ENCODE measurements around the gene RGS11. TPM values are rescaled to one million over a fixed set of nuclear protein-coding genes. Genes with fewer than 3 reads are reported as not detected.

RGS11 gene
- total and polyA plus RNA-seq, 2 of the 4 experiments (the other 2 are of a cell fraction) = under 0.01 to 0.48 TPM

DNA sequence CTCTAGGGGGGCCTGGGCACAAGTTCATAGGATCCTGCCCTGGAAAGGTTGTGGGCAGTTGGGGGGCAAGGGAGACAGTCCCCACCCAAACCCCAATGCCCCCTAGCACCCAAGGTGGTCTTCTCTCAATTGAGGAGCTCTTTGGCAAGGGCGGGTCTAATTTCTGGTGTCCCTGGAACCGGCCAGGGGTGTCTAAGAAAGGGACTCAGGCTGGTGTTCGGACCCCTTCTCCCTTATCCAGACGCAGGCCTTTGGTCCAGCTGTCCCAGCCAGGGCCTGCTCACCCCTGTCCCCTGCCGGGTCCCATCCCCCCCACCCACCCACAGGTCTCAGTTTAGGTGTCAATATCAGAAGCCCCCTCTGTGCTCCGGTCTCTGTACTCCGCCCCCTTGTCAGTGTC, 3.8 kb upstream of the RGS11 start:
- in situ Hi-C loops (cut with MboI; ENCODE audit: low sequenced_read_pairs) (no loop called here), intact Hi-C loops (cut with micrococcal nuclease) (no loop called here), dilution Hi-C loops (cut with HindIII; ENCODE audit: low sequenced_read_pairs, unreplicated experiment) (no loop called here)
- TF ChIP-seq NFE2L2 (IDR thresholded peaks at IDR 0.05; ENCODE audit: low read depth, low read length) = no peak
- no peak for TF ChIP-seq SMC3 (IDR thresholded peaks at IDR 0.05; ENCODE audit: low read depth, low read length)
- TF ChIP-seq POLR2A (IDR thresholded peaks at IDR 0.05; ENCODE audit: low read depth, low read length) = no peak
- TF ChIP-seq, protein P1, sequence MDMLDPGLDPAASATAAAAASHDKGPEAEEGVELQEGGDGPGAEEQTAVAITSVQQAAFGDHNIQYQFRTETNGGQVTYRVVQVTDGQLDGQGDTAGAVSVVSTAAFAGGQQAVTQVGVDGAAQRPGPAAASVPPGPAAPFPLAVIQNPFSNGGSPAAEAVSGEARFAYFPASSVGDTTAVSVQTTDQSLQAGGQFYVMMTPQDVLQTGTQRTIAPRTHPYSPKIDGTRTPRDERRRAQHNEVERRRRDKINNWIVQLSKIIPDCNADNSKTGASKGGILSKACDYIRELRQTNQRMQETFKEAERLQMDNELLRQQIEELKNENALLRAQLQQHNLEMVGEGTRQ (IDR thresholded peaks at IDR 0.05; ENCODE audit: low read depth, low read length) = no peak
- TF ChIP-seq RCOR1 (IDR thresholded peaks at IDR 0.05; ENCODE audit: insufficient replicate concordance, low read length) = no peak
- no peak for TF ChIP-seq MXI1 (IDR thresholded peaks at IDR 0.05; ENCODE audit: borderline replicate concordance, low read depth, low read length)
- TF ChIP-seq BHLHE40 (IDR thresholded peaks at IDR 0.05; ENCODE audit: low read depth, low read length) = no peak
- TF ChIP-seq MAFK (IDR thresholded peaks at IDR 0.05; ENCODE audit: low read depth, low read length) = no peak
- H4K5ac ChIP-seq (ENCODE audit: low read depth, low read length) = no peak overlapping the region
- peaks cover 3% of the 10 kb centered on the region; the same call in 1 of the 2 replicates for H3K4me1 ChIP-seq (ENCODE audit: control insufficient read depth, insufficient read depth, low read length)
- H2BK15ac ChIP-seq (ENCODE audit: low read depth, low read length) = no peak overlapping the region
- no peak for DNase-seq
- no peak for ATAC-seq (ENCODE audit: low read depth)
- ChIA-PET CTCF (no interaction called here), POLR2A (ENCODE audit: unreplicated experiment) (no interaction called here)
- no peak overlapping the region for H2AFZ ChIP-seq (replicated peaks; ENCODE audit: low read length, poor library complexity)
- no peak overlapping the region for H2AK5ac ChIP-seq (ENCODE audit: low read depth, low read length)
- no peaks in the 10 kb centered on the region for H3K9me1 ChIP-seq (ENCODE audit: insufficient read depth, low read length)
- no peaks in the 10 kb centered on the region; the same call in 1 of the 2 replicates for H4K20me1 ChIP-seq (ENCODE audit: insufficient read depth, low read length)
- H4K91ac ChIP-seq (ENCODE audit: insufficient read depth, low read depth, low read length) = no peak overlapping the region
- no peak overlapping the region for H3K9ac ChIP-seq (ENCODE audit: low read depth, low read length)
- no peak overlapping the region for H3K23ac ChIP-seq (ENCODE audit: low read depth, low read length)
- peaks cover 46% of the 10 kb centered on the region for H3K27me3 ChIP-seq (ENCODE audit: control insufficient read depth, insufficient read depth, low read length)
- WGBS, 2 experiments (ENCODE audit: extremely low coverage in 2 of 2, insufficient read length in 1 of 2) = 67% methylated on average over 1 of the region's 7 CpGs; no CpG with 5 or more reads in 1 of the 2 experiments
- H2BK5ac ChIP-seq (ENCODE audit: low read depth, low read length, poor library complexity, severe bottlenecking) = no peak overlapping the region
- no peak overlapping the region for H3K4ac ChIP-seq (ENCODE audit: low read depth, low read length)
- H3K18ac ChIP-seq (ENCODE audit: low read depth, low read length) = no peak overlapping the region
- no TSS peak for BruUV-seq (replicated peaks)
- H2AK9ac ChIP-seq (replicated peaks; ENCODE audit: low read depth, low read length, poor library complexity) = no peak overlapping the region
- no peaks in the 10 kb centered on the region for H3K9me3 ChIP-seq (ENCODE audit: control insufficient read depth, insufficient read depth, low read length)
- H3K4me2 ChIP-seq (ENCODE audit: low read depth, low read length) = no peak overlapping the region
- H4K8ac ChIP-seq (ENCODE audit: low read depth in 2 of 2, low read length in 2 of 2) = no peak overlapping the region
- H3K36me3 ChIP-seq (ENCODE audit: control insufficient read depth, insufficient read depth, low read length) = no peaks in the 10 kb centered on the region
- no peak overlapping the region for H3K27ac ChIP-seq (ENCODE audit: insufficient read depth, low read length)
- no peak overlapping the region for H3K14ac ChIP-seq (replicated peaks; ENCODE audit: low read depth, low read length)
- no peak overlapping the region for H3K56ac ChIP-seq (ENCODE audit: extremely low read depth, insufficient read depth, low read length)
- H3K79me1 ChIP-seq (ENCODE audit: low read depth in 1 of 2, low read length in 2 of 2) = no peaks in the 10 kb centered on the region
- no peak overlapping the region for H2BK20ac ChIP-seq (ENCODE audit: low read depth, low read length)
- no peak overlapping the region for H3K4me3 ChIP-seq (ENCODE audit: insufficient read depth, low read depth, low read length)
- no peak overlapping the region for H2BK120ac ChIP-seq (ENCODE audit: low read depth, low read length)
